ENCODE data around the gene PHF2.

DNA sequence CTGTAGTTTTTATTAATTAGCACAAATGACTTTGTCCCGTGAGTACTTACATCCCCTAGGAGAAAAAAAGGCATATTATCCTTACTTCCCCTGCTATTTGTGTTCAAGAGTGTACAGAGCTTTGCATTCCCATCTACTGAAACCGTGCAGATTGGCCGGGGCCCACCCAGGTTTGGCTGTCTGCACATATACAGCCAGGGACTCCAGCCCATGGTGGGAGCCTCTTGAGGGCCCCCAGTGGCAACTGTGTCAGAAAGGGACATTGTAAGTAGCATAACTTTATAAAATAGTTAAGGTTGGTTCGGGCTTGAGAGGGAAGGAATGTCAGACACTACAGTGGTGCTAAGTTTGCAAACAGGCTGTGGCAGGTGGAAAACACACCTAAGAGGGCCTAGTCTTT, 24.7 kb downstream of the PHF2 start:
- TF ChIP-seq, protein P1, sequence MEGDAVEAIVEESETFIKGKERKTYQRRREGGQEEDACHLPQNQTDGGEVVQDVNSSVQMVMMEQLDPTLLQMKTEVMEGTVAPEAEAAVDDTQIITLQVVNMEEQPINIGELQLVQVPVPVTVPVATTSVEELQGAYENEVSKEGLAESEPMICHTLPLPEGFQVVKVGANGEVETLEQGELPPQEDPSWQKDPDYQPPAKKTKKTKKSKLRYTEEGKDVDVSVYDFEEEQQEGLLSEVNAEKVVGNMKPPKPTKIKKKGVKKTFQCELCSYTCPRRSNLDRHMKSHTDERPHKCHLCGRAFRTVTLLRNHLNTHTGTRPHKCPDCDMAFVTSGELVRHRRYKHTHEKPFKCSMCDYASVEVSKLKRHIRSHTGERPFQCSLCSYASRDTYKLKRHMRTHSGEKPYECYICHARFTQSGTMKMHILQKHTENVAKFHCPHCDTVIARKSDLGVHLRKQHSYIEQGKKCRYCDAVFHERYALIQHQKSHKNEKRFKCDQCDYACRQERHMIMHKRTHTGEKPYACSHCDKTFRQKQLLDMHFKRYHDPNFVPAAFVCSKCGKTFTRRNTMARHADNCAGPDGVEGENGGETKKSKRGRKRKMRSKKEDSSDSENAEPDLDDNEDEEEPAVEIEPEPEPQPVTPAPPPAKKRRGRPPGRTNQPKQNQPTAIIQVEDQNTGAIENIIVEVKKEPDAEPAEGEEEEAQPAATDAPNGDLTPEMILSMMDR (conservative IDR thresholded peaks at IDR 0.05; ENCODE audit: low read length): no peak
- no peak for TF ChIP-seq EZH2phosphoT487 (IDR thresholded peaks at IDR 0.05; ENCODE audit: borderline replicate concordance, low read depth, low read length)
